Stomach smooth muscle (tissue), 2 donors: ENCODE measurements around the gene TMEM145.

Experiments used
- H3K27ac ChIP-seq: one replicate; pipeline ENCODE4 v1.7.0; 2013; ENCODE audit warnings: mild to moderate bottlenecking, low read length, inconsistent platforms
- H3K27me3 ChIP-seq, 2 donors: one replicate each; pipeline ENCODE4 v1.7.0; 2013; ENCODE audit warnings: low read length in 2 of 2; ENCODE audit not compliant: insufficient read depth in 2 of 2, control insufficient read depth in 1 of 2
- H3K36me3 ChIP-seq, 2 donors: one replicate each; pipeline ENCODE4 v1.7.0; 2013; ENCODE audit warnings: low read length in 2 of 2; ENCODE audit not compliant: control insufficient read depth in 2 of 2, insufficient read depth in 2 of 2
- H3K4me1 ChIP-seq: one replicate; pipeline ENCODE4 v1.7.0; 2013; ENCODE audit warnings: low read length; ENCODE audit not compliant: control insufficient read depth, insufficient read depth
- H3K4me3 ChIP-seq, 2 donors: one replicate each; pipeline ENCODE4 v1.7.0; 2013; ENCODE audit warnings: low read length in 2 of 2
- H3K9ac ChIP-seq, 2 donors: one replicate each; pipeline ENCODE4 v1.7.0; 2013; ENCODE audit warnings: low read length in 2 of 2, mild to moderate bottlenecking in 1 of 2
- H3K9me3 ChIP-seq, 2 donors: one replicate each; pipeline ENCODE4 v1.7.0; 2013; ENCODE audit warnings: low read length in 2 of 2; ENCODE audit not compliant: control insufficient read depth in 2 of 2
- donor health status: healthy.
- donor health status: Pancreatic carcinoma.

Gene TMEM145

GRCh38 chr19:42297039-42297438 lies 16.1 kb upstream of the TMEM145 start:
- Histone ChIP-seq H3K4me1 (peaks cover 6% of the 10 kb centered on the region), H3K9ac (no peak overlapping the region), H3K27me3 (no peaks in the 10 kb centered on the region), H3K4me3 (no peak overlapping the region), H3K9me3 (no peaks in the 10 kb centered on the region), H3K36me3 (peaks cover 5 to 7% of the 10 kb centered on the region in 2 donors), H3K27ac (no peak overlapping the region)

- H3K9ac ChIP-seq = peak within 1 kb of the TSS; percentile 54 to 58
- no peaks in the 10 kb centered on the region for H3K27me3 ChIP-seq
- no peaks in the 10 kb centered on the region for H3K36me3 ChIP-seq
- no peaks in the 10 kb centered on the region for H3K9me3 ChIP-seq
- H3K4me1 ChIP-seq = peaks cover 18% of the 10 kb centered on the region
- peak within 1 kb of the TSS; percentile 62 to 82 for H3K4me3 ChIP-seq
- no peak within 1 kb of the TSS for H3K27ac ChIP-seq
Measured at GRCh38 chr19:42301646-42302203, 11.4 kb upstream of the TMEM145 start, which contains the start of gene PRR19. PRR19 (plus strand) TSS chr19:42302132; CDS start chr19:42309585, 7,453 bp downstream.

- H3K9ac ChIP-seq = no peak overlapping the region
- H3K27ac ChIP-seq = no peak overlapping the region
- peak overlapping the region; percentile 62 to 82 for H3K4me3 ChIP-seq
- H3K36me3 ChIP-seq = no peaks in the 10 kb centered on the region
- H3K27me3 ChIP-seq = no peaks in the 10 kb centered on the region
- H3K9me3 ChIP-seq = no peaks in the 10 kb centered on the region
- H3K4me1 ChIP-seq = peaks cover 18% of the 10 kb centered on the region
Measured at GRCh38 chr19:42303101-42303464, 10.0 kb upstream of the TMEM145 start.

GRCh38 chr19:42303876-42304275 lies 9.2 kb upstream of the TMEM145 start:
- H3K27me3 ChIP-seq = no peaks in the 10 kb centered on the region
- no peak overlapping the region for H3K9ac ChIP-seq
- H3K4me1 ChIP-seq = peaks cover 18% of the 10 kb centered on the region
- H3K27ac ChIP-seq = no peak overlapping the region
- H3K36me3 ChIP-seq = no peaks in the 10 kb centered on the region
- no peak overlapping the region for H3K4me3 ChIP-seq
- H3K9me3 ChIP-seq = no peaks in the 10 kb centered on the region

GRCh38 chr19:42306646-42307045 lies 6.5 kb upstream of the TMEM145 start:
- no peak overlapping the region for H3K9ac ChIP-seq
- peaks cover 2% of the 10 kb centered on the region in 2 donors for H3K27me3 ChIP-seq
- H3K36me3 ChIP-seq = no peaks in the 10 kb centered on the region
- H3K4me3 ChIP-seq = no peak overlapping the region
- H3K9me3 ChIP-seq = no peaks in the 10 kb centered on the region
- H3K27ac ChIP-seq = no peak overlapping the region
- H3K4me1 ChIP-seq = peaks cover 19% of the 10 kb centered on the region

GRCh38 chr19:42309686-42310085 lies 3.4 kb upstream of the TMEM145 start:
- Histone ChIP-seq H3K36me3 (no peaks in the 10 kb centered on the region), H3K4me3 (no peak overlapping the region), H3K9ac (no peak overlapping the region), H3K27ac (no peak overlapping the region), H3K9me3 (no peaks in the 10 kb centered on the region), H3K27me3 (peaks cover 10 to 13% of the 10 kb centered on the region in 2 donors), H3K4me1 (peaks cover 8% of the 10 kb centered on the region)

GRCh38 chr19:42311657-42312056 lies 1.5 kb upstream of the TMEM145 start:
- Histone ChIP-seq H3K9me3 (no peaks in the 10 kb centered on the region), H3K27me3 (peaks cover 10 to 13% of the 10 kb centered on the region in 2 donors), H3K27ac (no peak overlapping the region), H3K4me1 (peaks cover 8% of the 10 kb centered on the region), H3K9ac (no peak overlapping the region), H3K36me3 (no peaks in the 10 kb centered on the region), H3K4me3 (no peak overlapping the region)

- no peaks in the 10 kb centered on the region for H3K9me3 ChIP-seq
- H3K9ac ChIP-seq = no peak overlapping the region
- no peaks in the 10 kb centered on the region for H3K36me3 ChIP-seq
- H3K27me3 ChIP-seq = peaks cover 10 to 13% of the 10 kb centered on the region in 2 donors
- H3K4me1 ChIP-seq = peaks cover 8% of the 10 kb centered on the region
- no peak overlapping the region for H3K4me3 ChIP-seq
- H3K27ac ChIP-seq = no peak overlapping the region
Measured at GRCh38 chr19:42312370-42312769, 739 bp upstream of the TMEM145 start.

GRCh38 chr19:42313840-42314755 lies 989 bp downstream of the TMEM145 start:
- H3K4me1 ChIP-seq = peaks cover 8% of the 10 kb centered on the region
- H3K36me3 ChIP-seq = no peaks in the 10 kb centered on the region
- peak overlapping the region in 1 of 2 donors; percentile 63 for H3K4me3 ChIP-seq
- no peak overlapping the region for H3K27ac ChIP-seq
- peaks cover 10 to 13% of the 10 kb centered on the region in 2 donors for H3K27me3 ChIP-seq
- H3K9me3 ChIP-seq = no peaks in the 10 kb centered on the region
- H3K9ac ChIP-seq = no peak overlapping the region

GRCh38 chr19:42315024-42315423 lies 1.9 kb downstream of the TMEM145 start:
- H3K4me3 ChIP-seq = no peak overlapping the region
- no peaks in the 10 kb centered on the region for H3K9me3 ChIP-seq
- H3K4me1 ChIP-seq = peaks cover 8% of the 10 kb centered on the region
- H3K9ac ChIP-seq = no peak overlapping the region
- H3K36me3 ChIP-seq = no peaks in the 10 kb centered on the region
- H3K27me3 ChIP-seq = peaks cover 10 to 13% of the 10 kb centered on the region in 2 donors
- no peak overlapping the region for H3K27ac ChIP-seq
